KOPT-K1 (cell line): ENCODE results near the gene WBP1L.

ENCODE experiments used
- H3K27ac ChIP-seq: fragments of 200-600 bp; sonication (generic); 2 replicates; pipeline ENCODE4 v1.5.1; 2016; ENCODE audit warnings: antibody characterized with exemption, mild to moderate bottlenecking, low read depth, low read length; ENCODE audit not compliant: poor library complexity, severe bottlenecking
- H3K36me3 ChIP-seq: fragments of 200-600 bp; sonication (generic); 2 replicates; pipeline ENCODE4 v1.5.1; 2017; ENCODE audit warnings: antibody characterized with exemption, mild to moderate bottlenecking, low read length, moderate library complexity; ENCODE audit not compliant: insufficient read depth
- H3K9me3 ChIP-seq: fragments of 200-600 bp; sonication (generic); 2 replicates; pipeline ENCODE4 v1.5.1; 2017; ENCODE audit warnings: antibody characterized with exemption, low read length, mild to moderate bottlenecking; ENCODE audit not compliant: insufficient read depth, poor library complexity, severe bottlenecking

Gene WBP1L

GRCh38 chr10:102776779-102777456 lies 33.2 kb downstream of the WBP1L start:
- H3K27ac ChIP-seq, result peak overlapping the region; percentile 85
- H3K36me3 ChIP-seq, result peaks cover 9% of the 10 kb centered on the region; the same call in 1 of the 2 replicates
- no peaks in the 10 kb centered on the region for H3K9me3 ChIP-seq

DNA sequence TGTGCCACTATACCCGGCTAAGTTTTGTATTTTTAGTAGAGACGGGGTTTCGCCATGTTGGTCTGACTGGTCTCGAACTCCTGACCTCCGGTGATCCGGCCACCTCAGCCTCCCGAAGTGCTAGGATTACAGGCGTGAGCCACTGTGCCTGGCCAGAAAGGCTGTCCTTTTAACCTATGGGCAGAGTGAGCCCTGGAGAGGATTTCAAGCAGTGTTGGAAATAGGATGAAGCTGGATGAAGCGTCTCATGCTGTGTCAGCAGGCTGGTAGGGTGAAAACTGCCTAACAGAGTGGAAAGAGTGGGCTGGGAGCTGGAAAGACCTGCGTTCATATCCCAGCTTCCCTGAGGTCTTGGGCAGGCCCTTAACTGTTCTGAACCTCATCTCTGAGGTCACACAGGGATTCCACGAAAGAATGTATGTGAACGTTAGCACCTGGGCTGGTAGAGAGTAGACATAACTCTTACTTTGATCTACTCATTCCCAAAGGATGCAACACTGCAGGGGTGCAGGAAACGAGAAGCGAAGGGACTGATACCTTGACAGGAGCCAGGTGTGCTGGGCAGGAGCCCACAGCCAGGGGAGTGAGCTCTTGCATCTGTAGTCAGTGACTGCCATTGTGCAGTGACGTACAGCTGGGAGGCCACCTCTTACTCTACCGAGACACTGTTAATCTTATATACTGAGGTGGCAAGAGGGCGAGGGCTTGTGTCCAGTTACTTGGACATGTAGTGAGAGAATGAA lies 34.1 kb downstream of the WBP1L start:
- H3K36me3 ChIP-seq, result peaks cover 9% of the 10 kb centered on the region; the same call in 1 of the 2 replicates
- H3K27ac ChIP-seq, result peak overlapping the region; percentile 85
- no peaks in the 10 kb centered on the region for H3K9me3 ChIP-seq

DNA sequence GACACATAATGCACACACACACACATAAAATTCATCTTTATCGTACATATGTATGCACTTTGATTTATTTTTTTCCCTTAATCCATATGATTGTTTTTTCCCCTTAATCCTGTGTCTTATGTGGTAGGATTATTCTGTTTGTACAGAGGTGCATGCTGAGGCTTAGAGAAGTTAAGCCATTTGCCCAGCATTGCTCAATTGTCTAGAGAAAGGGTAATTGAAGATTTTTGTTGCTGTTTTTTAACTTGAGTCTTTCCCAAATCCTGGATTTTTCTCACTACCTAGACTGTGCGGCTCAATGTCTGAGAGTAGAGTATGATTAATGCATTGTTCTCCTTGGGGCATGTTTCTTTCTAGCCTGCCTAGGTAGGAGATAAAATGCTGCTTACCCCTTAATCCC lies 35.0 kb downstream of the WBP1L start:
- no peaks in the 10 kb centered on the region for H3K9me3 ChIP-seq
- no peak overlapping the region for H3K27ac ChIP-seq
- H3K36me3 ChIP-seq, result peaks cover 9% of the 10 kb centered on the region; the same call in 1 of the 2 replicates

GRCh38 chr10:102779680-102780526 lies 36.2 kb downstream of the WBP1L start:
- Histone ChIP-seq H3K27ac (no peak overlapping the region), H3K9me3 (no peaks in the 10 kb centered on the region), H3K36me3 (peaks cover 9% of the 10 kb centered on the region; the same call in 1 of the 2 replicates)

GRCh38 chr10:102780527-102780808 lies 36.7 kb downstream of the WBP1L start:
- Histone ChIP-seq H3K9me3 (no peaks in the 10 kb centered on the region), H3K36me3 (peaks cover 9% of the 10 kb centered on the region; the same call in 1 of the 2 replicates), H3K27ac (no peak overlapping the region)

DNA sequence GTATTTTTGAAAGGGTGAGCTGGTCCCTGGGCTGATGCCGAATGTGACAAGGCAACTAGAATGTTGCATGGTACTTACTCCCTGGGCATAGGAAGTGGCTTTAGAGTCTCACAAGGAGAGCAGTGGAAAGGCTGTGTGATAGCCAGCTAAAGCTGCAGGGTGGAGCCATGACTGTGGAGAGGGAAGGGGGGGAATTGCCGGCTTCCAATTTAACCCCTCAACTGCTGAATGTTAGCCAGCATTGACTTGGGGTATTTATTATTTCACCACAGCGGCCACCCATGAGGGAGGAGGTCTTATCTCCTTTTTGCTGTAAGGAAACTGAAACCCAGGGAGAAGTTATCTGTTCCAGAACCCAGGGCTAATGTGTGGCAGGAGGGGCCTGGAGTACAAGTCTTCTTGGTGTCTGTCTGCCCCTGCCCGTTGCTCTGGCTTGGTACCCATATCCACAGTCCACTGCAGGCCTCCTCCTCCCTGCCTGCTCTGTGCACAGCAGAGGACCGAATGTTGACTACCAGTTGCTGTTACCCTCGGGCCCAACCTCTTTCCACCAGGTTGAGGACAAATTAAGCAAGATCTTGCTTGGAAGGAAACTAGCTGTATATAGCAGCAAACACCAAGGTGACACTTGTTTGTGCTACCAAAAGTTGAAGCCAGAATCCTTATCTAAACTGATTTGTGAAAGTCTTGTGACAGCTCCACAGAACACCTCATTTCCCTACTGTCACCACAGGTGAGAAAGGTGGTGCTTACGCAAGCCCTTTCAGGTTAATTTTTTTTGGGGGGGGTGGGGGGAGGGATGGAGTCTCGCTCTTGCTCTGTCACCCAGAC lies 37.6 kb downstream of the WBP1L start:
- Histone ChIP-seq H3K27ac (no peak overlapping the region), H3K36me3 (peaks cover 9% of the 10 kb centered on the region; the same call in 1 of the 2 replicates), H3K9me3 (no peaks in the 10 kb centered on the region)

GRCh38 chr10:102781921-102782557 lies 38.3 kb downstream of the WBP1L start:
- H3K9me3 ChIP-seq, result no peaks in the 10 kb centered on the region
- H3K36me3 ChIP-seq, result peaks cover 9% of the 10 kb centered on the region; the same call in 1 of the 2 replicates
- H3K27ac ChIP-seq, result no peak overlapping the region

DNA sequence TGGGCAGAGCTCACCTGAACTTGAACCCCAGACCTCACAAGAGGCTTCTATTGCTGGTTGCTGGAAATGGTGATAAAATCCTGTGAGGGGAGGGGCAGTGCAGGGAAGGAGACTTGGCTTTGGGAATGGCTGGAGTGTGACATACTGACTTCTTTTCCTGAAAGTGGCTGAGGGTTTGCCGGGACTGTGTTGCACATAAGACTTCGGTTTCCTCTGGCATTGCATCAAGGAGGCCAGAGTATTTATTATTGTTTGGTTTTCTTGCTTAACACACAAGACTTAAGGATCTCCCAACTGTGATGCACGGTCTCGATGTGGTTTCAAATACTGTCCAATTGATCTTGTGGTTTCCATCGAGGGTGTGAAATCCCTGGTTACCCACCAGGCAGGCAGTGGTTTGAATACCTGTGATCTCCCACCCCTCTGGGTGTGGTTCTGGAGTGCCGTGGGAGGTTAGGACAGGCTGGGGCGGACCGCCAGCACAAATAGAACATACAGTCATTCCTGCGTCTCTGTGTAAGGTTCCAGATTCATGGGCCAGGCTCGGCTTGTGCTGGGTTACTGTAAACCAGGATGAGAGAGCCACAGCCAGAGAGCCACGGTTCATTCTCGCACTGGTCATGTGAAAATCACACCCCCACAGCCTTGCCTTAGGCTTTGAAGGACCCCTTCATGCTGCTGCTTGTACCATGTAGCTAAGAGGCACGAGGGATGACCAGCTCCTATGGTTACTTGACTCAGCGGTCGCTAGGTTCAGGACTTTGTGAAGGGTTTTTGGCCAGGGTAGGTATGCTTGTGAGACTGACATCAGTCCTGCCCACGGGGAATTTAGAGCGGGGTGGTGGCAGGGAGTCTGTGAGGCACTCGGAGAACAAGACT lies 39.2 kb downstream of the WBP1L start:
- Histone ChIP-seq H3K9me3 (no peaks in the 10 kb centered on the region), H3K27ac (no peak overlapping the region), H3K36me3 (peaks cover 9% of the 10 kb centered on the region; the same call in 1 of the 2 replicates)

DNA sequence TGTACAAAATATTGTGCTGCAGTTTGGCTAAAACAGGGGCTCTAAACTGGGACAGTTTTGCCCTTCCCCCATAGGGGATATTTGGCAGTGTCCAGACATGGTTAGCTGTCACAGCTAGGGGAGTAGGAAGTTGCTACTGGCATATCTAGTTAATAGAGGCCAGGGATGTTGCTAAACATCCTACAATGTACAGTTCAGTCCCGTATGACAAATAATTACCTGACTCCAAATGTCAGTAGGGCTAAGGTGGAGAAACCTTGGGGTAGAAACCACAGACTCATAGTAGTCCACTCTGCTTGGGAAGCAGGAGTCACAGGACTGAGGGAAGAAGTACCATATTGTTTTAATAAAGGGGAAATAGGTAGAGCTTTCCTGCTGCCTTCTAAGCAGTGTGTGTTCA lies 39.8 kb downstream of the WBP1L start:
- Histone ChIP-seq H3K9me3 (no peaks in the 10 kb centered on the region), H3K27ac (no peak overlapping the region), H3K36me3 (peaks cover 9% of the 10 kb centered on the region; the same call in 1 of the 2 replicates)

- Histone ChIP-seq H3K36me3 (peaks cover 8% of the 10 kb centered on the region), H3K27ac (no peak overlapping the region), H3K9me3 (no peaks in the 10 kb centered on the region)
These were observed 42.1 kb downstream of the WBP1L start for GRCh38 chr10:102785818-102786217.

DNA sequence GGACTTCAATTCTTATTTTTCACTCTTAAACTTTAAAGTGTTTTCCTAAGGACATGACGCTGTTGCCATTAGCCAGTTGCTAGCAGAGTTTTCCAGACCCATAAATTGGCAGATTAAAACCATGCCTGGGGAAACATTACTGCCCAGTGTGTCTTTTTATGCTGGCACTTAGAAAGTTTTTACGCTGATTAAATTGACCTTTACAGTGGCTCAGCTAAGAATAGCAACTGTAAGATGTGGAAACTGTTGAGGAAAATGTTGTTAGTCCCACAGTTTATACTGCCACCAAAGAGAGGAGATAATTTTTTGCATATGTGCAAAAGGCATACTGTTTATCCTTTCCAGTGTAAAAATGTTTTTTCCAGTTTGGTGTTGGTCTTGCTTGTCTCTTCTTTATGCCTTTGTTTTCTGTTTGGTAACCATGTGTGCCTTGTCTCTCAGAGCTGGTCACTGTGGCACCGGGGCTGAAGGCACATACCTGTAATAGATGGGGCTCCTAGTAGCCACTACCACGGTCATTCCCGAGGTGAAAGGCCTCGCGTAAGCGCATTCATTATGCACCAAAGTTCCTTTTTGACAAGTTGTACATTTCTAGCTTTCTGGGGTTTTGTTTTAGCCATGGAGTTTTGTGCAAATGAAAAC lies 48.1 kb downstream of the WBP1L start:
- H3K27ac ChIP-seq, result no peak overlapping the region
- H3K9me3 ChIP-seq, result no peaks in the 10 kb centered on the region
- H3K36me3 ChIP-seq, result peaks cover 4% of the 10 kb centered on the region

DNA sequence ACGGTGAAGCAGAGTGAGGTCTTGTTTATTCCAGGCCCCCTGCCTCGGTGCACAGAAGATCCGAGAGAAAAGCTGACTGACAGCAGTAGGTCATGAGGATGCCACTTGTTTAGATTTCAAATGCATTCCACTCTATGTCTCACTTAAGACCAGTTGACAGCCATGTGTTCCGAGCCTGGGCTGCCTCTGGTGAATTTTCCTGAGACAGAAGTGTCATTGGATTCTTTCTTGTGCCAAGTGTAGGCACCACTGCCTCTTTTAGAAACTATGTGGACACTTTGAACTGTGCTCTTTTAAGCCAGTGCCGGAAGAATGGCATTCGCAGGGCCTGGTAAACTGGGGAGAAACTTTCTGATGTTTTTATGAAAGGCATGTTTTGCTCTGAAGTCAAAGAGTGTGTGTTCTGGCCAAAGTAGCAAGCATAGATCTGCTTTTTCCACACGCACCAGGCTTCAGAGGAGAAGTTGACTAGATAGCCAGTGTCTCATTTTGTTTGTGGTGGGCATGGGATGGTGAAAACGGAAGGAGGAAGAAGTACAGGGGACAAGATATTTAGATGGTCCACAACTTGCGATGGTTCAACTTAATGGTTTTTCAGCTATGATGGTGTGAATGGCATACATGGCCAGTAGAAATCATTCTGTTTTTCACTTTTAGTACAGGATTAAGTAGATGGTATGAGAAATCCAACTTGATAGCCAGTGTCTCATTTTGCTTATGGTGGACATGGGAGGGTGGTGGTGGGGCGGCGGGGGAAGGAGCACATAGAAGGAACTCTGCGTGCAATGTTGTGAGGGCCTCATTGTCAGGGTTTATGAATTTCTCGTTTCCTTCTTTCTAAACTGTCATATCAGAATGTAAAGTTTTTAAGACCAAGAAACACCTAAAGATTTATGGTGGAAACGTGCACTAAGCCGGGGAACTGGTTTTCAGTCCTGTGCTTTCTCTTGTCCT lies 52.0 kb downstream of the WBP1L start:
- peak overlapping the region; percentile 15 for H3K27ac ChIP-seq

More for the DNA sequence above, 52.0 kb downstream of the WBP1L start:
- Histone ChIP-seq H3K36me3 (peaks cover 32% of the 10 kb centered on the region), H3K9me3 (no peaks in the 10 kb centered on the region)
